Liver (tissue), 9 donors: ENCODE data around the gene BACH2. TPM values are rescaled to one million over a fixed set of nuclear protein-coding genes. Genes with fewer than 3 reads are reported as not detected.

Source experiments
- DNase-seq: peaks from one replicate; pipeline ENCODE4 v3.0.0-alpha.2; 2017; ENCODE audit warnings: low spot score
- H3K27ac ChIP-seq, 2 donors: one replicate each; pipeline ENCODE4 v1.7.0; 2013; ENCODE audit warnings: inconsistent platforms in 2 of 2, low read length in 2 of 2, control low read depth in 1 of 2, low read depth in 1 of 2, mild to moderate bottlenecking in 1 of 2
- H3K27me3 ChIP-seq, 4 donors: one replicate each; pipeline versions ENCODE4 v1.6.1 to v1.7.0; 2013; ENCODE audit warnings: low read length in 3 of 4, inconsistent platforms in 1 of 4, mild to moderate bottlenecking in 1 of 4, moderate library complexity in 1 of 4; ENCODE audit not compliant: control insufficient read depth in 4 of 4, insufficient read depth in 4 of 4
- H3K36me3 ChIP-seq, 4 donors: one replicate each; pipeline versions ENCODE4 v1.6.1 to v1.7.0; 2013; ENCODE audit warnings: low read length in 3 of 4, mild to moderate bottlenecking in 3 of 4, low read depth in 1 of 4, moderate library complexity in 1 of 4; ENCODE audit not compliant: control insufficient read depth in 4 of 4, insufficient read depth in 3 of 4
- H3K4me1 ChIP-seq, 4 donors: one replicate each; pipeline versions ENCODE4 v1.6.1 to v1.7.0; 2013; ENCODE audit warnings: low read length in 3 of 4, mild to moderate bottlenecking in 3 of 4, moderate library complexity in 1 of 4; ENCODE audit not compliant: control insufficient read depth in 4 of 4, insufficient read depth in 4 of 4
- H3K4me3 ChIP-seq, 3 donors: one replicate each; pipeline versions ENCODE4 v1.6.1 to v1.7.0; 2013; ENCODE audit warnings: low read length in 3 of 3, control low read depth in 1 of 3, low read depth in 1 of 3, mild to moderate bottlenecking in 1 of 3
- H3K9ac ChIP-seq, 2 donors: one replicate each; pipeline ENCODE4 v1.7.0; 2013; ENCODE audit warnings: low read length in 2 of 2, mild to moderate bottlenecking in 2 of 2, moderate library complexity in 2 of 2, control low read depth in 1 of 2, low read depth in 1 of 2
- H3K9me3 ChIP-seq, 4 donors: one replicate each; pipeline versions ENCODE4 v1.6.1 to v1.7.0; 2013; ENCODE audit warnings: low read length in 3 of 4; ENCODE audit not compliant: control insufficient read depth in 4 of 4
- EGR1 ChIP-seq, 2 donors: IDR thresholded peaks; 2 replicates each; pipeline ENCODE4 v1.6.1; 2016 to 2018; ENCODE audit warnings: antibody characterized with exemption in 2 of 2, low read depth in 2 of 2
- FOXA1 ChIP-seq: IDR thresholded peaks from 2 replicates; pipeline ENCODE4 v1.6.1; 2016; ENCODE audit warnings: antibody characterized with exemption
- FOXA2 ChIP-seq: IDR thresholded peaks from 2 replicates; pipeline ENCODE4 v1.6.1; 2016; ENCODE audit warnings: antibody characterized with exemption
- HNF4A ChIP-seq, 2 donors: conservative IDR thresholded peaks; 2 replicates each; pipeline ENCODE4 v1.6.1; 2016; ENCODE audit warnings: antibody characterized with exemption in 2 of 2, mild to moderate bottlenecking in 2 of 2
- JUND ChIP-seq, 2 donors: IDR thresholded peaks; 2 replicates each; pipeline ENCODE4 v1.6.1; 2016; ENCODE audit warnings: antibody characterized with exemption in 2 of 2
- NR2F2 ChIP-seq: IDR thresholded peaks from 2 replicates; pipeline ENCODE4 v1.6.1; 2016; ENCODE audit warnings: antibody characterized with exemption
- RAD21 ChIP-seq, 2 donors: IDR thresholded peaks; 2 replicates each; pipeline ENCODE4 v1.6.1; 2016; ENCODE audit warnings: antibody characterized with exemption in 2 of 2, mild to moderate bottlenecking in 2 of 2
- RXRA ChIP-seq, 2 donors: IDR thresholded peaks; 2 replicates each; pipeline ENCODE4 v1.6.1; 2017 to 2018; ENCODE audit warnings: antibody characterized with exemption in 2 of 2, mild to moderate bottlenecking in 1 of 2
- SP1 ChIP-seq: IDR thresholded peaks from 2 replicates; pipeline ENCODE4 v1.6.1; 2018; ENCODE audit warnings: antibody characterized with exemption, mild to moderate bottlenecking
- TAF1 ChIP-seq: conservative IDR thresholded peaks from 2 replicates; pipeline ENCODE4 v1.6.1; 2016; ENCODE audit warnings: antibody characterized with exemption, mild to moderate bottlenecking
- YY1 ChIP-seq: IDR thresholded peaks from 2 replicates; pipeline ENCODE4 v1.6.1; 2016; ENCODE audit warnings: antibody characterized with exemption, mild to moderate bottlenecking
- WGBS: extraction: QIAGEN DNeasy Blood & Tissue Kit; methylation state at CpG from one replicate; pipeline ENCODE4 v1.1.7; 2013; 5-methylcytosine and 5-hydroxymethylcytosine counted together
- polyA plus RNA-seq, 2 donors: library from polyadenylated mRNA; stranded (reverse) in 1 of 2; unstranded in 1 of 2; fragments of 200-250 nt in 1 of 2; fragments of >200 nt in 1 of 2; fragmentation: Nextera tagmentation in 1 of 2; extraction: Ambion mirVana in 1 of 2; gene quantifications; one replicate each; pipeline versions ENCODE4 v1.2.1 to v1.2.3, GENCODE V29; 2013 to 2015
- total RNA-seq, 2 donors: library from RNA; depleted of rRNA; stranded (reverse); fragments of >200 nt; gene quantifications; one replicate each; pipeline ENCODE4 v1.2.3, GENCODE V29; 2014
- TF ChIP-seq, protein P1 (sequence below): IDR thresholded peaks from 2 replicates; pipeline ENCODE4 v1.6.1; 2016; ENCODE audit warnings: antibody characterized with exemption
- TF ChIP-seq, protein P2 (sequence below): IDR thresholded peaks from 2 replicates; pipeline ENCODE4 v1.6.1; 2016; ENCODE audit warnings: antibody characterized with exemption
- TF ChIP-seq, protein P3 (sequence below): IDR thresholded peaks from 2 replicates; pipeline ENCODE4 v1.6.1; 2016; ENCODE audit warnings: antibody characterized with exemption
- donor health status: healthy.
- donor health status: healthy.
- donor health status: healthy.
- donor health status: healthy.
- donor health status: healthy.

BACH2 gene
- total and polyA plus RNA-seq, 4 donors, result 1.9 to 3.7 (median 1.9) TPM

DNA sequence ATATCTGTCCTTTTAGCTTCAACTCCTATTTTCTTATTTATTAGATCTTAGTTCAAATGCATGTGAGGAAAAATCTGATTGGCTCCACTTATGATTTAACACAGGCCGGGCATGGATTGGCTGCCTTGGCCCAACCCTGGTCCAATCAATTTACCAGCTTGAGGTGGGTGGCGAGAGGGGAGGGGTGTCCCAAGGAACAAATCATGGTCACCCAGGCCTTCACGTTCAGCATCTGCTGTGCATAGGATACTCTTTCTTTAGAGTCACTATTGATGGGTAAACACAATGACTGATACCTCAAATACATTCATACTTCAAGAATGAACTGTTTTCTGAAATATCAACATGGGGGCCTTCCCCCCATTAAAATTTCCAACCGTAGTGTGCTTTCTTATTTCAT lies 14.9 kb upstream of the BACH2 start:
- Histone ChIP-seq H3K27ac (no peak overlapping the region), H3K4me1 (no peaks in the 10 kb centered on the region), H3K9me3 (no peaks in the 10 kb centered on the region), H3K27me3 (no peaks in the 10 kb centered on the region), H3K4me3 (no peak overlapping the region), H3K9ac (no peak overlapping the region), H3K36me3 (no peaks in the 10 kb centered on the region)
- TF ChIP-seq, protein P1, sequence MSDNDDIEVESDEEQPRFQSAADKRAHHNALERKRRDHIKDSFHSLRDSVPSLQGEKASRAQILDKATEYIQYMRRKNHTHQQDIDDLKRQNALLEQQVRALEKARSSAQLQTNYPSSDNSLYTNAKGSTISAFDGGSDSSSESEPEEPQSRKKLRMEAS, result no peak
- TF ChIP-seq JUND (IDR thresholded peaks at IDR 0.05), result no peak
- no peak for TF ChIP-seq SP1
- TF ChIP-seq FOXA1, result no peak
- TF ChIP-seq NR2F2, result no peak
- 89% methylated on average over 4 of the region's 4 CpGs for WGBS
- DNase-seq, result no peak

DNA sequence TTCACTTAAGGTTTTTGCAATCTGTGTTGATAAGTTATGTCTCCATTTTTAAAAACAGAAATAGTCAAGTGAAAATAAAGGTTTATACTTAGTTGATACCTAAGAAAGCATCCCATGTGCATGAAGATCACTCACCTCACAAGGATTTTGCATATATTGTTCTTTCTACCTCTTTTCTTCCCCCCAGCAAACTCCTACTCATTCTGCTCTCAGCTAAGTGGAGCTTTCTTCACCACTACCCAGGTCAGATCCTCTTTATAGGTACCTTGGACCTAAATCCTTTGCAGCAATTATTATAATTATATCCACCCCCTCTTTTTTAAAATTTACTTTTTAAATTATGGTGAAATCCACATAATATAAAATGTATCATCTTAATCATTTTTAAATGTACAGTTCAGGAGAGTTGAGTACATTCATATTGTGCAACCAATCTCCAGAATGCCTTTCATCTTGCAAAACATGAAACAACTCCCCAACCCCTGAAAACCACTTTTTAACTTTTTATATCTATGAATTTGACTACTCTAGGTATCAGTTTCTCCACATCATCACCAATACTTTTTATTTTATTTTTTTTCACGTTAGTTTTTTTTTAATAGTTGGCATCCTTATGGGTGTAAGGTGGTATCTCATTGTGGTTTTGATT lies 9.3 kb upstream of the BACH2 start:
- DNase-seq, result no peak
- no peak overlapping the region for H3K27ac ChIP-seq
- TF ChIP-seq RXRA (IDR thresholded peaks at IDR 0.05) (no peak), SP1 (no peak), EGR1 (IDR thresholded peaks at IDR 0.05; ENCODE audit: low read depth in 2 of 2) (no peak), RAD21 (IDR thresholded peaks at IDR 0.05) (no peak), YY1 (no peak), FOXA2 (no peak), TAF1 (no peak), JUND (IDR thresholded peaks at IDR 0.05) (no peak), HNF4A (conservative IDR thresholded peaks at IDR 0.05) (no peak)
- TF ChIP-seq, protein P2, sequence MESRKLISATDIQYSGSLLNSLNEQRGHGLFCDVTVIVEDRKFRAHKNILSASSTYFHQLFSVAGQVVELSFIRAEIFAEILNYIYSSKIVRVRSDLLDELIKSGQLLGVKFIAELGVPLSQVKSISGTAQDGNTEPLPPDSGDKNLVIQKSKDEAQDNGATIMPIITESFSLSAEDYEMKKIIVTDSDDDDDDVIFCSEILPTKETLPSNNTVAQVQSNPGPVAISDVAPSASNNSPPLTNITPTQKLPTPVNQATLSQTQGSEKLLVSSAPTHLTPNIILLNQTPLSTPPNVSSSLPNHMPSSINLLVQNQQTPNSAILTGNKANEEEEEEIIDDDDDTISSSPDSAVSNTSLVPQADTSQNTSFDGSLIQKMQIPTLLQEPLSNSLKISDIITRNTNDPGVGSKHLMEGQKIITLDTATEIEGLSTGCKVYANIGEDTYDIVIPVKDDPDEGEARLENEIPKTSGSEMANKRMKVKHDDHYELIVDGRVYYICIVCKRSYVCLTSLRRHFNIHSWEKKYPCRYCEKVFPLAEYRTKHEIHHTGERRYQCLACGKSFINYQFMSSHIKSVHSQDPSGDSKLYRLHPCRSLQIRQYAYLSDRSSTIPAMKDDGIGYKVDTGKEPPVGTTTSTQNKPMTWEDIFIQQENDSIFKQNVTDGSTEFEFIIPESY, result no peak
- TF ChIP-seq, protein P3, sequence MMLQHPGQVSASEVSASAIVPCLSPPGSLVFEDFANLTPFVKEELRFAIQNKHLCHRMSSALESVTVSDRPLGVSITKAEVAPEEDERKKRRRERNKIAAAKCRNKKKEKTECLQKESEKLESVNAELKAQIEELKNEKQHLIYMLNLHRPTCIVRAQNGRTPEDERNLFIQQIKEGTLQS, result no peak
- no peaks in the 10 kb centered on the region for H3K27me3 ChIP-seq
- no peaks in the 10 kb centered on the region for H3K4me1 ChIP-seq
- no peaks in the 10 kb centered on the region for H3K9me3 ChIP-seq
- H3K4me3 ChIP-seq, result no peak overlapping the region
- WGBS, result 50% methylated on average over 1 of the region's 1 CpG
- no peaks in the 10 kb centered on the region for H3K36me3 ChIP-seq
- H3K9ac ChIP-seq, result no peak overlapping the region

DNA sequence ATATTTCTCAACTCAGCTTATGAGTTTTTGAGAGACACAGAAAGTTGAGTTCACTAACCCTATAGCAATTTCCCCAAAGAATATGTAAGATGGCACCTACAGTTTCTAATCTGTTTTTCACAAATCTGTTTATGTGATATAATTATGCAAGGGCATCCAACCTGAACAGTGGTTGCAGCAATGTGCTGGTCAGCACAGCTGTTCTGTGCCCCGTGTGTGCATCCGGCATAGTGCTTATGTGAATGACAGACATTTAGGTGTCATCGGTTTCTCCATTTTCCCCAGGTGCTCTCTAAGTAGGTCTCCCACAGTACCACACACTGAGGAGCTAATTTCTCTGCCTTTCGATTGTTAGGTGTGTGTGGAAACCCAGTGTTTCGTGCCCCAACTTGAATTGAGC lies 7.7 kb upstream of the BACH2 start:
- no peak for DNase-seq
- H3K27ac ChIP-seq, result no peak overlapping the region

More for the DNA sequence above, 7.7 kb upstream of the BACH2 start:
- WGBS, result 83% methylated on average over 5 of the region's 5 CpGs
- H3K4me1 ChIP-seq, result no peaks in the 10 kb centered on the region
- H3K9me3 ChIP-seq, result no peaks in the 10 kb centered on the region
- H3K27me3 ChIP-seq, result no peaks in the 10 kb centered on the region
- H3K36me3 ChIP-seq, result no peaks in the 10 kb centered on the region
- no peak for TF ChIP-seq YY1
- no peak overlapping the region for H3K4me3 ChIP-seq
- no peak overlapping the region for H3K9ac ChIP-seq
